GM12864 (cell line): ENCODE results near the gene WTIP.

ENCODE experiments used
- DNase-seq: peaks from one replicate; pipeline ENCODE4 v3.0.0-alpha.2; 2011; ENCODE audit warnings: low read depth
- H3K4me3 ChIP-seq: 2 replicates; pipeline ENCODE4 v1.5.1; 2011; ENCODE audit warnings: mild to moderate bottlenecking, low read depth, low read length, control low read depth
- TF ChIP-seq, protein P1 (sequence below): IDR thresholded peaks from 2 replicates; pipeline ENCODE4 v1.5.1; 2011; ENCODE audit warnings: low read depth, mild to moderate bottlenecking, moderate library complexity, low read length, control low read depth, inconsistent platforms; ENCODE audit errors: missing control alignments

Gene WTIP

GRCh38 chr19:34555447-34555846 lies 73.9 kb downstream of the WTIP start:
- DNase-seq = no peak
- TF ChIP-seq, protein P1, sequence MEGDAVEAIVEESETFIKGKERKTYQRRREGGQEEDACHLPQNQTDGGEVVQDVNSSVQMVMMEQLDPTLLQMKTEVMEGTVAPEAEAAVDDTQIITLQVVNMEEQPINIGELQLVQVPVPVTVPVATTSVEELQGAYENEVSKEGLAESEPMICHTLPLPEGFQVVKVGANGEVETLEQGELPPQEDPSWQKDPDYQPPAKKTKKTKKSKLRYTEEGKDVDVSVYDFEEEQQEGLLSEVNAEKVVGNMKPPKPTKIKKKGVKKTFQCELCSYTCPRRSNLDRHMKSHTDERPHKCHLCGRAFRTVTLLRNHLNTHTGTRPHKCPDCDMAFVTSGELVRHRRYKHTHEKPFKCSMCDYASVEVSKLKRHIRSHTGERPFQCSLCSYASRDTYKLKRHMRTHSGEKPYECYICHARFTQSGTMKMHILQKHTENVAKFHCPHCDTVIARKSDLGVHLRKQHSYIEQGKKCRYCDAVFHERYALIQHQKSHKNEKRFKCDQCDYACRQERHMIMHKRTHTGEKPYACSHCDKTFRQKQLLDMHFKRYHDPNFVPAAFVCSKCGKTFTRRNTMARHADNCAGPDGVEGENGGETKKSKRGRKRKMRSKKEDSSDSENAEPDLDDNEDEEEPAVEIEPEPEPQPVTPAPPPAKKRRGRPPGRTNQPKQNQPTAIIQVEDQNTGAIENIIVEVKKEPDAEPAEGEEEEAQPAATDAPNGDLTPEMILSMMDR = peak; percentile 37
- H3K4me3 ChIP-seq = no peak overlapping the region

DNA sequence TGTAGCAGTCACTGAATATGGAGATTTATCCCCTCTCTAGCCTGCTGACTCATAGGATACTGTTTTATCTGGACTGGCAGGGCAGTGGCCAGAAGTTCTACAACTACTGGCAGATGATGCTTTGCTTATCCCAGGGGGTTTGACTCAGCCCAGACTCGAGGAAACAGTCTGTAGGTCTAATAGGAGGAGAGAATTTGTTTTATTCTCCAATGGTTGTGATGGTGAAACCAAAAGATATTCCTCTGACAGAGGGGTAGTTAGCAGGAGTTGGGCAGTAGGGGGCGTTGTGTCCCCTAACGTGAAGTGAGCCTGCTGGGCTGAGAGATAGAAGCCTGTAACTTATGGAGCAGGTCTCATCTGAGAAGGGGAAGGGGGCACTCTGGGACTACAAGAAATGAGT lies 74.9 kb downstream of the WTIP start:
- no peak for DNase-seq
- no peak overlapping the region for H3K4me3 ChIP-seq

DNA sequence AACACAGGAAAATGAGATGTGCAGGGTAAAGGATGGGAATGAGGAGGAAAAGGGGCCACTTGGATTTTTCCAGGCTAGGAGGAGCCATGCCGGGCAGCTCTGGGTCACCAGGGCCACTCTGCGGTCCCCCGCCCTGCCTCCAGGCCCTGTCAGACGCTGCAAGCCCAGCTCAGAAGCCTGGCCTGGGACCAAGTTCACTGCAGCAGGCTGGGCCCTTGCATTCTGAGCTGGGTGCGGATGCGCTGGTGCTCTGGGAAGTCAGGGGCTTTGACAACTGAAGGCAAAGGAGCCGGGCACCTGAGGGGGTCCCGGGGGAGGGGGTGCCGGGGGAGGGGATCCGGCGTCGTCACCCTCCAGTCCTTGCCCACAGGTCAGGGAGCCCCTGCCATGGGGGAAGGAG lies 77.5 kb downstream of the WTIP start:
- no peak overlapping the region for H3K4me3 ChIP-seq
- TF ChIP-seq, protein P1 = no peak
- no peak for DNase-seq

More for the DNA sequence above, 74.9 kb downstream of the WTIP start:
- TF ChIP-seq, protein P1 = peak; percentile 45

DNA sequence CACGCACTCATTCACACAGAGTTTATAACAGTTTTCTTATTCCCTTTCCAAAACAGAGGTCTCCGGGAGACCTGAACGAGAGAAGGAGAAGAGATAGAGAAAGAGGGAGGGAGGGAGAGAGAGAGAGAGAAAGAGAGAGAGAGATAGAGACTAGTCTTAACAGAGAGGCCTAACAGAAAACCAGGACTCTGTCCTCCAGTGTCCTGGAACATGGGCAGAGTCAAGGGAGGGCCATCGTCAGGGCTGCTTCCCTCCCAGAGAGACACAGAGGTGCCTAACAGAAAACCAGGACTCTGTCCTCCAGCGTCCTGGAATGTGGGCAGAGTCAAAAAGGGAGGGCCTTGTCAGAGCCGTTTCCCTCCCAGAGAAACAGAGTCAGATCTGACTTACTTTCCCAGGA lies 78.7 kb downstream of the WTIP start:
- TF ChIP-seq, protein P1 = no peak
- H3K4me3 ChIP-seq = no peak overlapping the region
- DNase-seq = no peak
